OCI-LY1 (cell line): ENCODE data around the gene SPATS2L.

Source experiments
- H2AFZ ChIP-seq: fragments of 200-600 bp; sonication (generic), shearing (Covaris generic); 2 replicates; pipeline ENCODE4 v1.6.0; 2014; ENCODE audit warnings: antibody characterized with exemption, mild to moderate bottlenecking, low read length
- H3F3A ChIP-seq: fragments of 200-600 bp; sonication (generic), shearing (Covaris generic); 2 replicates; pipeline ENCODE4 v1.6.0; 2014; ENCODE audit warnings: mild to moderate bottlenecking, antibody characterized with exemption, low read length, moderate library complexity; ENCODE audit not compliant: insufficient read depth
- H3K27ac ChIP-seq: fragments of 200-600 bp; sonication (generic); 2 replicates; pipeline ENCODE4 v1.5.1; 2014; ENCODE audit warnings: low read length, mixed run types, mild to moderate bottlenecking, low read depth; ENCODE audit not compliant: poor library complexity, severe bottlenecking
- H3K27me3 ChIP-seq: fragments of 200-600 bp; sonication (generic); 2 replicates; pipeline ENCODE4 v1.6.0; 2014; ENCODE audit warnings: antibody characterized with exemption, mild to moderate bottlenecking, low read length, moderate library complexity; ENCODE audit not compliant: insufficient read depth
- H3K36me3 ChIP-seq: fragments of 200-600 bp; sonication (generic); 2 replicates; pipeline ENCODE4 v1.6.1; 2014; ENCODE audit warnings: mild to moderate bottlenecking, antibody characterized with exemption, low read length, moderate library complexity, mixed read lengths; ENCODE audit not compliant: insufficient read depth
- H3K4me1 ChIP-seq: fragments of 200-600 bp; sonication (generic); 2 replicates; pipeline ENCODE4 v1.5.1; 2014; ENCODE audit warnings: mild to moderate bottlenecking, low read length, moderate library complexity; ENCODE audit not compliant: insufficient read depth, severe bottlenecking
- H3K4me2 ChIP-seq: fragments of 200-600 bp; sonication (generic), shearing (Covaris generic); 2 replicates; pipeline ENCODE4 v1.6.1; 2014; ENCODE audit warnings: low read length
- H3K4me3 ChIP-seq: fragments of 200-600 bp; sonication (generic); 2 replicates; pipeline ENCODE4 v1.5.1; 2014; ENCODE audit warnings: low read length, low read depth, mild to moderate bottlenecking, mixed read lengths; ENCODE audit not compliant: poor library complexity, severe bottlenecking
- H3K79me2 ChIP-seq: fragments of 200-600 bp; shearing (Covaris generic); 2 replicates; pipeline ENCODE4 v1.6.1; 2016; ENCODE audit warnings: mixed run types, low read length, mixed read lengths; ENCODE audit not compliant: insufficient read depth
- H3K9ac ChIP-seq: fragments of 200-600 bp; sonication (generic), shearing (Covaris generic); 2 replicates; pipeline ENCODE4 v1.6.1; 2014; ENCODE audit warnings: mild to moderate bottlenecking, low read length, mixed read lengths
- H3K9me2 ChIP-seq: fragments of 200-600 bp; sonication (generic), shearing (Covaris generic); 2 replicates; pipeline ENCODE4 v1.6.1; 2014; ENCODE audit warnings: low read depth, mild to moderate bottlenecking, low read length, mixed read lengths
- H3K9me3 ChIP-seq: fragments of 200-600 bp; shearing (Covaris generic); 2 replicates; pipeline ENCODE4 v1.6.1; 2014; ENCODE audit warnings: low read length, mixed read lengths
- H4K20me1 ChIP-seq: fragments of 200-600 bp; sonication (generic), shearing (Covaris generic); 2 replicates; pipeline ENCODE4 v1.6.0; 2016; ENCODE audit warnings: mild to moderate bottlenecking, low read length; ENCODE audit not compliant: insufficient read depth
- EZH2 ChIP-seq: fragments of 200-600 bp; sonication (generic), shearing (Covaris generic); IDR thresholded peaks from 2 replicates; pipeline ENCODE4 v1.8.0; 2017; ENCODE audit warnings: borderline replicate concordance, mixed run types, mild to moderate bottlenecking, antibody characterized with exemption, low read length, moderate library complexity, mixed read lengths
- TF ChIP-seq, protein P1 (sequence below): fragments of 200-600 bp; sonication (generic), shearing (Covaris generic); IDR thresholded peaks from 2 replicates; pipeline ENCODE4 v1.5.1; 2017; ENCODE audit warnings: mild to moderate bottlenecking, antibody characterized with exemption, low read length, moderate library complexity, mixed read lengths

Gene SPATS2L

DNA sequence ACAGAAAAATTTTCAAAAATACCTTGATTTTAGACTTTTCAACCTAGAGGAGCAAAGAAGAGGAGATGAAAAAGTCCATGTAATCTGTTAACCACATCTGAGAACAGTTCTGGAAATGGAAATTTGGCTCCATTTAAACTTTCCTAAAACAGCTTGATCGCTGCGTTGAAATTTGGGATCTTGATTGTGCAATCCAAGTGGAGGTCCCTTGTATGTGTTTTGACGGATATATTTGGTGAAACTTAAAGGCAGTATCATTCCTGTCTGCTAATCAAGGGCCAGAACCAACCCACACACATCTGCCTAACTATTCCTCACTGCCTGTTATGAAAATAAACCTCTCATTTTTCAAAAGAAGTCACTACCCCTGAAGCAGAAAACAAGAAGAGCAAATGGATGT lies 46.6 kb downstream of the SPATS2L start:
- no peak overlapping the region for H3K4me2 ChIP-seq
- no peak overlapping the region for H3K27ac ChIP-seq
- TF ChIP-seq, protein P1, sequence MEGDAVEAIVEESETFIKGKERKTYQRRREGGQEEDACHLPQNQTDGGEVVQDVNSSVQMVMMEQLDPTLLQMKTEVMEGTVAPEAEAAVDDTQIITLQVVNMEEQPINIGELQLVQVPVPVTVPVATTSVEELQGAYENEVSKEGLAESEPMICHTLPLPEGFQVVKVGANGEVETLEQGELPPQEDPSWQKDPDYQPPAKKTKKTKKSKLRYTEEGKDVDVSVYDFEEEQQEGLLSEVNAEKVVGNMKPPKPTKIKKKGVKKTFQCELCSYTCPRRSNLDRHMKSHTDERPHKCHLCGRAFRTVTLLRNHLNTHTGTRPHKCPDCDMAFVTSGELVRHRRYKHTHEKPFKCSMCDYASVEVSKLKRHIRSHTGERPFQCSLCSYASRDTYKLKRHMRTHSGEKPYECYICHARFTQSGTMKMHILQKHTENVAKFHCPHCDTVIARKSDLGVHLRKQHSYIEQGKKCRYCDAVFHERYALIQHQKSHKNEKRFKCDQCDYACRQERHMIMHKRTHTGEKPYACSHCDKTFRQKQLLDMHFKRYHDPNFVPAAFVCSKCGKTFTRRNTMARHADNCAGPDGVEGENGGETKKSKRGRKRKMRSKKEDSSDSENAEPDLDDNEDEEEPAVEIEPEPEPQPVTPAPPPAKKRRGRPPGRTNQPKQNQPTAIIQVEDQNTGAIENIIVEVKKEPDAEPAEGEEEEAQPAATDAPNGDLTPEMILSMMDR, result no peak
- no peak for TF ChIP-seq EZH2
- H3K36me3 ChIP-seq, result no peaks in the 10 kb centered on the region
- no peaks in the 10 kb centered on the region; the same call in 1 of the 2 replicates for H3K27me3 ChIP-seq
- no peak overlapping the region for H3K4me3 ChIP-seq
- H4K20me1 ChIP-seq, result no peaks in the 10 kb centered on the region
- no peaks in the 10 kb centered on the region for H3K9me3 ChIP-seq
- H3K79me2 ChIP-seq, result no peaks in the 10 kb centered on the region
- H2AFZ ChIP-seq, result no peak overlapping the region
- no peaks in the 10 kb centered on the region for H3F3A ChIP-seq
- H3K9ac ChIP-seq, result no peak overlapping the region
- no peaks in the 10 kb centered on the region for H3K4me1 ChIP-seq
- H3K9me2 ChIP-seq, result no peaks in the 10 kb centered on the region

DNA sequence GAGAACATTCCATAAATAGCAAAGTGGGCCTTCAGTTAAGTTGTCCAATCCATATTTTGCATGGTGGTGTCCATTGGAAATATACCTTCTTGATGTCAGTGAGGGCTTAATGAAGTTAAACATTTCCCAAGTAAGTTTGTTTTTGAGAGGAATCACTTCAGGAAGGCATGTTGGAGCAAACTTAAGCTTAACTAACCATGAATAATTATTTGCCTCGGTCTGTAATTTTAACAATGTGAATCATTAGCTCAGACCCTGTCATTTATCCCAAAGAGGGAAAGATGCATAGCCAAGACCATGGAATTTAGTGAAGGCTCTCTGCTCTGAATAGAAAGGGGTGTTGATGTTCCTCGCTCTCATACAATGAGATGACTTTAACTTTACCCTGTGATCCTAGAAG lies 47.4 kb downstream of the SPATS2L start:
- H3K36me3 ChIP-seq, result no peaks in the 10 kb centered on the region
- TF ChIP-seq, protein P1, result no peak
- H3K4me1 ChIP-seq, result no peaks in the 10 kb centered on the region
- H3K9me3 ChIP-seq, result no peaks in the 10 kb centered on the region
- H3K4me3 ChIP-seq, result no peak overlapping the region
- no peaks in the 10 kb centered on the region for H3K79me2 ChIP-seq
- no peaks in the 10 kb centered on the region; the same call in 1 of the 2 replicates for H3K27me3 ChIP-seq
- no peak overlapping the region for H3K4me2 ChIP-seq
- H3K9me2 ChIP-seq, result no peaks in the 10 kb centered on the region
- no peak overlapping the region for H2AFZ ChIP-seq
- no peaks in the 10 kb centered on the region for H3F3A ChIP-seq
- H4K20me1 ChIP-seq, result no peaks in the 10 kb centered on the region
- H3K9ac ChIP-seq, result no peak overlapping the region
- no peak overlapping the region for H3K27ac ChIP-seq

DNA sequence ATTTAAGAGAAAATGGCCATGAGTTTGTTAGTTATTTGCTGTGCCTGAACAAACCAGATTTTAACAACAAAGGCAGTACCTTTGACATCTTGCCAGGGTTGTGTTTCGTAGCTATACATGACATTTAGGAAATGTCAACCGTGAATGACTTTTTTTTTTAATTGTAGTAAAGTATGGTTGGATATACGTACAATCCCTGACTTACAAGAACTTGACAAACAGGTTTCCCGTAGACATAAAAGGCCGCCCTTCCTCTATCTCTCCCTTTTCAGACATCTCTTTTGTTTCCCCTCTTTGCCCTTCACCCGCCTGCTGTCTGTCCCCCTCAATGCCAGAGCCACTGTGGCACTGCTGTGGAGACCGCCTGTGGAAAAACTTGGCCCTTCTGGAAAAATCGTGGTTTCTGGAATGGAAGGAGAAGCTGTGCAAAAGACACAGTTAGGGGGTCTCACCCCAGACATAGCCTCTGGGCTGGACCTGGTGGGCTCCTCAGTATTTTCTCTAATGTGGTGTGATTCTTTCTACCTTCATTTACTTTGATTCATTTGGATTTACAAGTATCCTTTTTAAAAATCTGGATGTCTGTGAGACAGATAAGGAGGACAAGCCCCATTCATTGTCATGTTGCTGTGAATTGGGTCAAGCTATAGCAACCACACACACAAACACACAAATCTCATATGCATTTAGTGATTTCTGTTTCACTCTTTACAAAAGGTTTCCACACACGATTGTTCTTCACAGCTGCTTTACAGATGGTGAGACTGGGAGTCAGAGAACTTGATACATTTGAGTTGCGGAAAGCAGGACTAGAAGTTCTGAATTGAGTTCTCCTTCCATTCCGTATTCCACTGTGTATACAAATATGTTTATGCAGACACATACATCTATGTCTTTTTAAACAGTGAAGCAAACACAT lies 48.6 kb downstream of the SPATS2L start:
- Histone ChIP-seq H3K4me2 (no peak overlapping the region), H3K9me2 (no peaks in the 10 kb centered on the region), H3K4me3 (no peak overlapping the region), H3K27me3 (no peaks in the 10 kb centered on the region; the same call in 1 of the 2 replicates), H4K20me1 (no peaks in the 10 kb centered on the region), H3F3A (no peaks in the 10 kb centered on the region), H3K36me3 (no peaks in the 10 kb centered on the region), H2AFZ (no peak overlapping the region), H3K9ac (no peak overlapping the region), H3K9me3 (no peaks in the 10 kb centered on the region), H3K27ac (no peak overlapping the region), H3K4me1 (no peaks in the 10 kb centered on the region), H3K79me2 (no peaks in the 10 kb centered on the region)
- TF ChIP-seq, protein P1, result no peak
